Bronchial epithelial cell (primary cell): ENCODE data around the gene TIMM17A. TPM values are rescaled to one million over a fixed set of nuclear protein-coding genes. Genes with fewer than 3 reads are reported as not detected.

Experiments used
- DNase-seq: peaks from one replicate; pipeline ENCODE4 v3.0.0-alpha.2; 2010; ENCODE audit warnings: low read depth
- FAIRE-seq: peaks from 2 replicates; lab custom pipeline; 2011; peaks lifted over from hg19 to GRCh38; lab: Jason Lieb, UNC
- H3K27me3 ChIP-seq: 2 replicates; pipeline ENCODE4 v1.5.1; 2011; ENCODE audit warnings: low read length; ENCODE audit not compliant: control insufficient read depth, insufficient read depth
- H3K36me3 ChIP-seq: 2 replicates; pipeline ENCODE4 v1.5.1; 2011; ENCODE audit warnings: low read length; ENCODE audit not compliant: control insufficient read depth, insufficient read depth
- H3K4me3 ChIP-seq: 2 replicates; pipeline ENCODE4 v1.5.1; 2011; ENCODE audit warnings: mild to moderate bottlenecking, low read depth, low read length, control low read depth
- CTCF ChIP-seq: IDR thresholded peaks from 2 replicates; pipeline ENCODE4 v1.5.1; 2011; ENCODE audit warnings: mild to moderate bottlenecking, moderate library complexity, low read length, control low read depth, inconsistent platforms; ENCODE audit not compliant: insufficient read depth, severe bottlenecking
- total RNA-seq: library from RNA; depleted of rRNA; stranded (reverse); fragments of >200 nt; gene quantifications from 2 replicates; pipeline ENCODE4 v1.2.1, GENCODE V29; 2014

The TIMM17A gene
- total RNA-seq, 1 donor from 2014 or later: 53.4 TPM

GRCh38 chr1:202011994-202012393, 56.7 kb downstream of the TIMM17A start:
- H3K27me3 ChIP-seq: peaks cover 3% of the 10 kb centered on the region
- no peak for DNase-seq
- H3K36me3 ChIP-seq: peaks cover 25% of the 10 kb centered on the region
- no peak for TF ChIP-seq CTCF
- no peak for FAIRE-seq
- H3K4me3 ChIP-seq: peak overlapping the region; percentile 61

- DNase-seq (no peak), FAIRE-seq (no peak)
- peak overlapping the region; percentile 61 for H3K4me3 ChIP-seq
- peaks cover 25% of the 10 kb centered on the region for H3K36me3 ChIP-seq
- no peak for TF ChIP-seq CTCF
- H3K27me3 ChIP-seq: peaks cover 3% of the 10 kb centered on the region
Measured at GRCh38 chr1:202012544-202013478, 57.5 kb downstream of the TIMM17A start.

- FAIRE-seq (no peak), DNase-seq (no peak)
- peaks cover 25% of the 10 kb centered on the region for H3K36me3 ChIP-seq
- TF ChIP-seq CTCF: no peak
- peaks cover 3% of the 10 kb centered on the region for H3K27me3 ChIP-seq
- no peak overlapping the region for H3K4me3 ChIP-seq
Measured at GRCh38 chr1:202013603-202014002, 58.3 kb downstream of the TIMM17A start.

GRCh38 chr1:202014060-202014459, 58.8 kb downstream of the TIMM17A start:
- peaks cover 3% of the 10 kb centered on the region for H3K27me3 ChIP-seq
- DNase-seq (no peak), FAIRE-seq (no peak)
- H3K4me3 ChIP-seq: no peak overlapping the region
- TF ChIP-seq CTCF: no peak
- H3K36me3 ChIP-seq: peaks cover 25% of the 10 kb centered on the region

GRCh38 chr1:202014915-202015661, 59.8 kb downstream of the TIMM17A start:
- DNase-seq (peak; percentile 80), FAIRE-seq (no peak)
- Histone ChIP-seq H3K36me3 (peaks cover 25% of the 10 kb centered on the region), H3K4me3 (no peak overlapping the region), H3K27me3 (peaks cover 3% of the 10 kb centered on the region)
- no peak for TF ChIP-seq CTCF
